ENCODE data around the gene ETF1.

Gene ETF1

DNA sequence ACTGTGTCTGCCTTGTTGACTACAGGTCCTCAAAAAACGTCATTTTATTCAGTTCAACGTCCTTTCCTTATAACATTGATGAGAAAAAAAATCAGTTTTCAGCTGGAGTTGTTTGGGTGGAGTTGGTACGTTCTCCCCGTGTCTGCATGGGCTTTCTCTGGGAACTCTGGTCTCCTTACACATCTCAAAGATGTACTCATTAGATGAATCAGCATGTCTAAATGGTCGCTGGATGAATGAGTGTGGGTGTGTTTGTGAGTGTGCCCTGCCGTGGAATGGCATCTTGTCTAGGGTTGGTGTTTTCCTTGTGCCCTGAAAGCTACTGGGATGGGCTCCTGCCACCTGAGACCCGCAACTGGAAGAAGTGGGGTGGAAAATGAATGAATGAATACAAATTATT lies 47.7 kb downstream of the ETF1 start:
- TF ChIP-seq CTCF (IDR thresholded peaks at IDR 0.05; ENCODE audit: borderline replicate concordance, control extremely low read depth, extremely low read depth, insufficient read depth, missing control alignments) = no peak
- DNase-seq (ENCODE audit: low spot score) = no peak
- in situ Hi-C loops (cut with MboI; ENCODE audit: low sequenced_read_pairs, unreplicated experiment) = no loop called here

DNA sequence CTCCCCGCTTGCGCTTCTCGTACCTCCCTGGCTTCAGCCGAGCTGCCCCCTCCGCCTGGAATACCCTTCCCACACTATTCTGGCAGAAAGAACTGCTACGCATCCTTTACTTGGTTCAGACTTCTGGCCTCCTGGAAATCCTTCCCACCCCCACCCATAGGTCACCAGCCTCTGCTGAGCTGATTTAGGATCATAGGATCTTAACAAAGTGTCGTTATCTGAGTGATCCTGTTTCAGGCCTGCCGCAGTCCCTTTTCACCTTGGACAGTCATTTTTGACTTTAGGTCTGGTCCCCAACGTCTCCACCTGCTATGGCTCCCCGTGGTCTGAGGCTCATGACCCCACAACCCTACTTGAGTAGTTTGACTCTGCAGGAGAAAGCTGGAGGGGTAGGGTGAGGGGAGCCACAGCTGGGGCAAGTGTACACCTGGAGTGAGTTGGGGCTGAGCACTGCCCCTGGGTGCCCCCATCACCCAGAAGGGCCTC lies 50.4 kb downstream of the ETF1 start:
- no peak for DNase-seq (ENCODE audit: low spot score)
- in situ Hi-C loops (cut with MboI; ENCODE audit: low sequenced_read_pairs, unreplicated experiment) = no loop called here
- TF ChIP-seq CTCF (IDR thresholded peaks at IDR 0.05; ENCODE audit: borderline replicate concordance, control extremely low read depth, extremely low read depth, insufficient read depth, missing control alignments) = no peak

DNA sequence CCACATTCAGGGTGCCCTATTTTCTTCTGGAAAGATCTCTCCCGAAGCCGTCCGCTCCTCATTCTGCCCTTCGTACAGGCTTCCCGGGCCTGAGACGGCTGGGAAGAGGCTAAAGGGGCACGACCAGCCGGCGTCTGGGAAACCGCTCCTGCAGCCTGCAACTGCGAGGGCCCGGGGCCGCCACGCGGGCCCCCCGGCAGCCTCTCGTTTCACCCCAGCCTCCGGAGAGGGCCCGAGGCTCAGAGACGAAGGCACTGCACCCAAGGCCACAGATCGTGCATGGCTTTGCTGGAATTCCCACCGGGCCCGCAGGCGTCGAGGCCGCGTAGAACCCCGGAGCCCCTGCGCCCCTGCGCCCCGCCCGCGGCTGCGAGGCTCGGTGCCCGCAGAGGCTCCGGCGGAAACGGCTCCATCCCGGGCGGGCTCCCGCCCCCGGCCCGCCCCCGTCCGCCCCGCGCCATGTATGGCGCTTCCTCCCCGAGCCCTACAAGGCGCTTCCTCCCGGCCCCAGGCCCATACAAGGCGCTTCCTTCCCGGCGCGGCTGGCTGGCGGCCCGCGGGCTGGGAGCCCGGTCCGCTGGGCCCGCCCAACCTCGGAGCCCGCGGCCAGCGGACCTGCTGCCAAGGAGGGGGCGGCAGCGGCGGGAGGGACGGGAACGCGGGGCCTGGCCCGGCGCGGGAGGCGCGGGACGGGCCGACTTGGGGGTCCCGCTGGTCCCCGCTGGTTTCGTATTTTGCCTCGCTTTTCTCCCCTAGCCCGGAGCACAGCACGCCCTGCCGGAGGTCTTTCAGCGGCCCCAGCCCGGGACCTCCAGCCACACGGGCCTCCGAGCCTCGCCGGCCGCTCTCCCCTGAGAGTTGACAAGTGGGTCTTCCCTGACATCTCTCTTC lies 51.1 kb downstream of the ETF1 start:
- in situ Hi-C loops (cut with MboI; ENCODE audit: low sequenced_read_pairs, unreplicated experiment) = no loop called here

DNA sequence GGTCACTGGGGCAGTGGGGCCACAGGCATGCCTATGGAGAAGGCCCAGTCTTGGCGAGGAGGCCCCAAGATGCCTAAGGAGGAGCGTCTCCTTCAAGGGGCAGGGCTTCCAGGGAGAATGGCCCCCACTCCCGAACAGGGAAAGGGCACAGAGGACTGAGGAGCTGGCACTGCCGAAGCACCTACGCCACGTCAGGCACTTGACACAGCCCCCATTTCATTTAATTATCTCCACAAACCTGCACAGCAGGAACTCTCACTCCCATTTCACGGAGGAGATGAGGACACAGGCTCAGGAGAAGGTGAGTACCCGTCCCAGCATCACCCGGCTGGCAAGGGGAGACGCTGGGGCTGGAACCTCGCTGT lies 51.8 kb downstream of the ETF1 start:
- in situ Hi-C loops (cut with MboI; ENCODE audit: low sequenced_read_pairs, unreplicated experiment) = no loop called here
- TF ChIP-seq CTCF (IDR thresholded peaks at IDR 0.05; ENCODE audit: borderline replicate concordance, control extremely low read depth, extremely low read depth, insufficient read depth, missing control alignments) = no peak
- no peak for DNase-seq (ENCODE audit: low spot score)

More for the DNA sequence above, 51.1 kb downstream of the ETF1 start:
- peak; percentile 97 for DNase-seq (ENCODE audit: low spot score)
- TF ChIP-seq CTCF (IDR thresholded peaks at IDR 0.05; ENCODE audit: borderline replicate concordance, control extremely low read depth, extremely low read depth, insufficient read depth, missing control alignments) = no peak

GRCh38 chr5:138490648-138491283 lies 52.3 kb downstream of the ETF1 start:
- TF ChIP-seq CTCF (IDR thresholded peaks at IDR 0.05; ENCODE audit: borderline replicate concordance, control extremely low read depth, extremely low read depth, insufficient read depth, missing control alignments) = no peak

GRCh38 chr5:138489683-138490061 lies 53.4 kb downstream of the ETF1 start:
- in situ Hi-C loops (cut with MboI; ENCODE audit: low sequenced_read_pairs, unreplicated experiment) = no loop called here
- TF ChIP-seq CTCF (IDR thresholded peaks at IDR 0.05; ENCODE audit: borderline replicate concordance, control extremely low read depth, extremely low read depth, insufficient read depth, missing control alignments) = no peak
- no peak for DNase-seq (ENCODE audit: low spot score)

More at GRCh38 chr5:138490648-138491283, 52.3 kb downstream of the ETF1 start:
- in situ Hi-C loops (cut with MboI; ENCODE audit: low sequenced_read_pairs, unreplicated experiment) = no loop called here
- no peak for DNase-seq (ENCODE audit: low spot score)

All from GM13976 (cell line).